Activated naive CD4-positive, alpha-beta T cell treated with anti-CD3 and anti-CD28 coated beads for 36 hours (primary cell): ENCODE results near the gene IFI30. TPM values are rescaled to one million over a fixed set of nuclear protein-coding genes. Genes with fewer than 3 reads are reported as not detected.

ENCODE experiments used
- CTCF ChIA-PET: fragments of 350-600 bp; sonication (Branson Sonifier 250); formaldehyde crosslinking; loops from one replicate; lab custom pipeline; 2021; ENCODE audit warnings: antibody characterized with exemption; lab: Charles Lee
- DNase-seq: peaks from one replicate; pipeline ENCODE4 v3.0.0-alpha.2; 2020
- H3K27ac Mint-ChIP-seq: one replicate; pipeline ENCODE4 v1.8.0; 2021; ENCODE audit warnings: mild to moderate bottlenecking, mixed read lengths
- H3K27me3 Mint-ChIP-seq: one replicate; pipeline ENCODE4 v1.8.0; 2021; ENCODE audit warnings: low read depth, mixed read lengths
- H3K36me3 Mint-ChIP-seq: one replicate; pipeline ENCODE4 v1.8.0; 2021; ENCODE audit warnings: low read depth, mixed read lengths
- H3K4me1 Mint-ChIP-seq: one replicate; pipeline ENCODE4 v1.8.0; 2021; ENCODE audit warnings: low read depth, mixed read lengths
- H3K4me3 Mint-ChIP-seq: one replicate; pipeline ENCODE4 v1.8.0; 2021; ENCODE audit warnings: mild to moderate bottlenecking, moderate library complexity, mixed read lengths
- H3K9me3 Mint-ChIP-seq: one replicate; pipeline ENCODE4 v1.8.0; 2021; ENCODE audit warnings: mixed read lengths
- intact Hi-C: fragments of 100-400 bp; cut with micrococcal nuclease; formaldehyde crosslinking; loops from one replicate; pipeline ENCODE4 v1.15.1; 2023
- total RNA-seq, 2 experiments: library from RNA; stranded (reverse); gene quantifications; one replicate each; pipeline ENCODE4 v1.2.3, GENCODE V29; 2021

IFI30 gene
- total RNA-seq, 2 experiments from 2014 or later = 19.0 to 20.8 TPM

DNA sequence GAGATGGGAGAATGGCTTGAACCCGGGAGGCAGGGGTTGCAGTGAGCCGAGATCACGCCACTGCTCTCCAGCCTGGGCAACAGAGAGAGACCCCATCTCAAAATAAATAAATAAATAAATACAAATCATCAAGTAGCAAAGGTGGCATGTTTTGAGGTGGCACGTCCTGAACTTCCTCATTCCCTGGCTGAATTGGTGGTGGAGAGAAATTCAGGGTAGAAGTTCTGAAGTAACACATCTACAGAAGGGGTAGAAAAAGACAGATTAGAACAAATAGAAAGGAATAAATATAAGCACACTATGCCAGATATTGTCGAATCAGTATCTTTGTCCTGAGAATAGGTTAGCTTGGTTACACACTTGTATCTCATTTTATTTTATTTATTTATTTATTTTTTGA is 6.3 kb downstream of the IFI30 start:
- CTCF ChIA-PET = interaction anchor here (0.7 to 1.0 kb wide), 2 partner anchors 12 to 246 kb away, joined by 3 to 4 read pairs; no protein-coding TSS in a partner anchor
- no peaks in the 10 kb centered on the region for H3K27me3 Mint-ChIP-seq
- no peaks in the 10 kb centered on the region for H3K36me3 Mint-ChIP-seq
- H3K4me1 Mint-ChIP-seq = no peaks in the 10 kb centered on the region
- H3K27ac Mint-ChIP-seq = no peak overlapping the region
- no peak for DNase-seq
- H3K9me3 Mint-ChIP-seq = no peaks in the 10 kb centered on the region
- no peak overlapping the region for H3K4me3 Mint-ChIP-seq
- intact Hi-C loops = no loop called here

DNA sequence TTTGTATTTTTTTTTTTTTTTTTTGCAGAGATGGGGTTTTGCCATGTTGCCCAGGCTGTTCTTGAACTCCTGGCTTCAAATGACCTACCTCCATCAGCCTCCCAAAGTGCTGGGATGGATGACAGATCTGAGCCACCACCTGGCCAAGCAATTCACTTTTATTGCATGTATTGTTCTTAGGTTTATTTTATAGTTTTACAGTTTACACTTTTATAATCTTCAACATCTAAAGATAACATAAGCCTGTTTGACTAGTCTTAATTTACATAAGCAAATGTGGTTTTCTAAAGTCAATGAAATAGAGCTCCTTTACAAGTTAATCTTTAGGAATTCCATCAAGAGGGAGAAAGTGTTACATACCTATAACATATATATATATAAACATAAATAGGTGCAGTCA is 9.9 kb downstream of the IFI30 start:
- no peaks in the 10 kb centered on the region for H3K27me3 Mint-ChIP-seq
- no peaks in the 10 kb centered on the region for H3K9me3 Mint-ChIP-seq
- intact Hi-C loops = no loop called here
- H3K4me3 Mint-ChIP-seq = no peak overlapping the region
- CTCF ChIA-PET = interaction anchor here (0.7 to 1.5 kb wide), 6 partner anchors 30 to 221 kb away, joined by 3 to 5 read pairs (median 3); no protein-coding TSS in a partner anchor
- no peak for DNase-seq
- H3K4me1 Mint-ChIP-seq = no peaks in the 10 kb centered on the region
- no peaks in the 10 kb centered on the region for H3K36me3 Mint-ChIP-seq
- no peak overlapping the region for H3K27ac Mint-ChIP-seq

DNA sequence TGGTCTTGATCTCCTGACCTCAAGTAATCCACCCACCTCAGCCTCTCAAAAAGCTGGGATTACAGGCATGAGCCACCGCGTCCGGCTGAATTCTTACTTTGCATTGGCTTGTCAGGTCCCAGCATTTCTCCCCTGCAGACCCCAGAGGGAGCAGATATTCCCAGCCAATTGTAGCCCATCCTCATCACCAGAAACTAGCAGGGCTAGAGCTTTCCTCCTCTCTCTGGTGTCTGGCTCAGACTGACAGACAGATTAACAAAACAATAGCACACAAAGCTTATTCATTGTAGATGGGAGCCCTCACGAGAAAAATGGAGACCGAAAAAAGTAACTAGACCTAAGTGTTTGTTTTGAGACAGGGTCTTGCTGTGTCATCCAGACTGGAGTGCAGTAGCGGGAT is 11.9 kb downstream of the IFI30 start:
- Mint-ChIP-seq H3K4me3 (no peak overlapping the region), H3K9me3 (no peaks in the 10 kb centered on the region), H3K27me3 (no peaks in the 10 kb centered on the region), H3K36me3 (no peaks in the 10 kb centered on the region), H3K27ac (no peak overlapping the region), H3K4me1 (no peaks in the 10 kb centered on the region)
- CTCF ChIA-PET = interaction anchor here (0.6 kb wide), 3 partner anchors 87 to 215 kb away, joined by 3 to 4 read pairs (median 4); no protein-coding TSS in a partner anchor
- intact Hi-C loops = no loop called here
- no peak for DNase-seq

DNA sequence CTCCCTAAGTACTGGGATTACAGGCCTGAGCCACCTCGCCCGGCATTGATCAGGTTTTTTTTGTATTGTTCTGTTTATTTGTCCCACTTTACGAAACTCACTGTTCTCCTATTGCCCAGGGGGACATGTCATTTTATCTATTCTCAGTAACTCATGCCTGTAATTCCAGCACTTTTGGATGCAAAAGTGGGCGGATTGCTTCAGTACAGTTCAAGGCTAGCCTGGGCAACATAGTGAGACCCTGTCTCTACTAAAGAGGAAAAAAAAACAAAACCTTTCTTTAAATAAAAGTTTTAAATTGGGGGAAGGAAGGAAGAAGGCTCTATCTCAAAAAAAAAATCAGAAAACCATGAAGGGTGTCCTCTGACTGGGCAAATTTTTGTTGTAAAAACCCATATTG is 16.7 kb downstream of the IFI30 start:
- Mint-ChIP-seq H3K36me3 (no peaks in the 10 kb centered on the region), H3K9me3 (no peaks in the 10 kb centered on the region), H3K4me1 (peaks cover 19% of the 10 kb centered on the region), H3K27me3 (no peaks in the 10 kb centered on the region), H3K27ac (no peak overlapping the region), H3K4me3 (no peak overlapping the region)
- CTCF ChIA-PET = interaction anchor here (1.4 kb wide), 1 partner anchor 59 kb away, joined by 6 read pairs; no protein-coding TSS in a partner anchor
- intact Hi-C loops = loop anchor here (5.0 kb wide), 1 partner anchor 243 kb away; no protein-coding TSS in a partner anchor
- no peak for DNase-seq

DNA sequence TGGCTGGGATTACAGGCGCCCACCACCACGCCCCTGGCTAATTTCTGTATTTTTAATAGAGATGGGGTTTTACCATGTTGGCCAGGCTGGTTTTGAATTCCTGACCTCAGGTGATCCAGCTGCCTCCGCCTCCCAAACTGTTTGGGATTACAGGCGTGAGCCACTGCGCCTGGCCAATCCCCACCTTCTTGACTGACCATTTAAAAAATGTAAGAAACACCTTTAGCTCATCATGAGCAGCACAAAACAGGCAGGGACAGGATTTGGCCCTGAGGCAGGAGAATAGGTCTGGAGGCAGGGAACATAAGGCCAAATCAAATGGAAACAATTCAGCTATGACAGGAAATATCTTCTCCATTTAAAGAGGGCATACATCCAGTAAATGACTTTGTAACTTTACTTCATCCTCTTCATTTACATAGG is 18.0 kb downstream of the IFI30 start:
- CTCF ChIA-PET = interaction anchor here (0.8 to 3.5 kb wide), 8 partner anchors 9 to 199 kb away, joined by 3 to 28 read pairs (median 4); partner anchors contain the start of gene RAB3A
- peak overlapping the region; percentile 90 for H3K27ac Mint-ChIP-seq
- H3K36me3 Mint-ChIP-seq = no peaks in the 10 kb centered on the region
- peak overlapping the region; percentile 83 for H3K4me3 Mint-ChIP-seq
- no peaks in the 10 kb centered on the region for H3K27me3 Mint-ChIP-seq
- peaks cover 19% of the 10 kb centered on the region for H3K4me1 Mint-ChIP-seq
- no peaks in the 10 kb centered on the region for H3K9me3 Mint-ChIP-seq
- intact Hi-C loops = loop anchor here (1.0 to 5.0 kb wide), 10 partner anchors 17 to 331 kb away; partner anchors contain the start of genes ELL, LSM4 and PGPEP1
- DNase-seq = no peak

DNA sequence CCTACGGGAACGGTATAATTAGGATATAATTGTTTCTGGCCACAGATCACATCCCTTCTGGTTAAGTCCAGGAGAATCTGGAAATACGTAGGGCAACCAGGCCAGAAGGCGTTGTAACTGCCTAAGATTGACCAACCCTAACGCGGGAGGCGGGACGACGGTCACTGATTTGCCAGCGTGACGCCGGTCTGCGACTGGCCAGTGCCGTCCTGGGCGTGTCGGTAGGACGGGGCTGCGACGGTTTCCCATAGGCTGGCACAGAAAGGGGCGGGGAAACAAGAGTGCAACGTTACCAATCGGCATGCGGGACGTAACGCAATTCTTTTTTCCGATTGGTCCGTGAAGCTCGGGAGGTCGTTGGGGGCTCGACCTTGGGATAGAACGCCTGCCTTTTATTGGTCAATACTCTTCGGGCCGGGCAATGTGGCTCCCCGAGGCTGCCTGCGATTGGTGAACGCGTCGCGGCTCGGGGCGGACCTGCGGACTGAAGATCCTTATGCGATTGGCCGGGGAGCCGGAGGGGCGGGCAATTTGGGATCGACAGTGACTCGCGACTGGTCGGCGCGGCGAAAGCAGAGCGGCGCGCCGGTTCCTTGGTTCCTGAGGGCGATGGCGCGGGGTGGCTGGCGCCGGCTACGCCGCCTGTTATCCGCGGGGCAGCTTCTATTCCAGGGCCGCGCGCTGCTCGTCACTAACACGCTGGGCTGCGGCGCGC is 19.2 kb downstream of the IFI30 start, which contains the start of gene MPV17L2:
Gene MPV17L2 (plus strand): TSS at position 546 of the 715 bp plus-strand sequence. CDS start 64 bp downstream, at position 610.
- H3K27me3 Mint-ChIP-seq = no peaks in the 10 kb centered on the region
- H3K9me3 Mint-ChIP-seq = no peaks in the 10 kb centered on the region
- peaks cover 19% of the 10 kb centered on the region for H3K4me1 Mint-ChIP-seq
- no peaks in the 10 kb centered on the region for H3K36me3 Mint-ChIP-seq
- intact Hi-C loops = loop anchor here (1.0 to 5.0 kb wide), 11 partner anchors 11 to 329 kb away; partner anchors contain the start of genes ELL, LSM4, PGPEP1 and RAB3A
- CTCF ChIA-PET = interaction anchor here (0.6 to 3.5 kb wide), 10 partner anchors 11 to 198 kb away, joined by 3 to 28 read pairs (median 4); partner anchors contain the start of gene RAB3A
- peak within 1 kb of the TSS; percentile 90 for H3K27ac Mint-ChIP-seq
- peak within 1 kb of the TSS; percentile 83 for H3K4me3 Mint-ChIP-seq
- DNase-seq = peak; percentile 100

DNA sequence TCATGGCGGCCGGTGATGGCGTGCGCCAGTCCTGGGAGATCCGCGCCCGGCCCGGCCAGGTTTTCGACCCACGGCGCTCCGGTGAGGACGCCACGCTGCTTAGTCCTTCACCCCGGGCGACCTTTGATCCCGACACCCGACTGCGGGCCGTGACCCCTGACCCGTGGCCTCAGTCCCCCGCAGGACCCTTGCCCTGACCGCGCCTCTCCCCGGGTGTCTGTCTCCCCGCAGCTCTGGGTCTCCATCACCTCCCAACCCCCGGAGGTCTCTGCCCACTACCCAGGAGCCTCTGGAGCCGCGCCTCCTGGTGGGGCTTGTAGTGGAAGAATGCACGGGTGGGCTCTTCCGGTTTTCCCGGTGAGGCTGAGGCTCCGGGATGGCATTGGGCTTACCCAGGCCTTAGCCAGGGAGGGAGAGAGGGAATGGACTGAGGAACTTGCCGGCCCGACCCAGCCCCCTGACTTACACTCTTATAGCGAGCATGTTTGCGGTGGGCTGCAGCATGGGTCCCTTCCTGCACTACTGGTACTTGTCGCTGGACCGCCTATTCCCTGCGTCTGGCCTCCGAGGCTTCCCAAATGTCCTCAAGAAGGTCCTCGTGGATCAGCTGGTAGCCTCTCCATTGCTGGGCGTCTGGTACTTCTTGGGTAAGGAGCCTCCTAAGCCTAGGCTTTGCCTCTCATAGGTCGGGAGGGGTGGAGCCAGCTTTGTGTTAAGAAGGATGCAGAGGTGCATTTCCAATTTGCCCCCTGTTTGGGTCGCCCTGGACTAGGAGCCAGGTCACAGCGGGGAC is 20.0 kb downstream of the IFI30 start:
- CTCF ChIA-PET = interaction anchor here (0.6 to 3.5 kb wide), 8 partner anchors 10 to 145 kb away, joined by 3 to 28 read pairs (median 4); partner anchors contain the start of gene RAB3A
- Mint-ChIP-seq H3K4me1 (peaks cover 19% of the 10 kb centered on the region), H3K4me3 (peak overlapping the region; percentile 83), H3K27me3 (no peaks in the 10 kb centered on the region), H3K36me3 (peaks cover 3% of the 10 kb centered on the region), H3K27ac (peak overlapping the region; percentile 90), H3K9me3 (no peaks in the 10 kb centered on the region)
- no peak for DNase-seq
- intact Hi-C loops = loop anchor here (1.0 to 5.0 kb wide), 4 partner anchors 11 to 246 kb away; partner anchors contain the start of genes PGPEP1 and RAB3A

DNA sequence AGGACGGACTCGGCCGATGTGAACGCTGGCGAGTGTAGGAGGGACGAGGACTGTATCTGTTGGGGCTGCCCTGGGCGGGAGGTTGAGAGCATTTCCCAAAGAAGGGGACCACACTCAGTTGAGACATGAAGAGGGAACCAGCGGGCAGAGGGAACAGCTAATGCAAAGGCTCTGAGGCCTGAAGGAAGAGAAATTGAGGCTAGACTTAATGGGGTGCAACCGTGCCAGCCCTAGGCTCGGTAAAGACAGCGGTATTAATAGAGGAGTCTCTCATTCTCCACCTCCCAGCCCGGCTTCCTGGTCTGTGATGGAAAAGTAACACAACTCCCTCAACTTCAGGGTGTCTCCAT is 20.5 kb downstream of the IFI30 start:
- no peak for DNase-seq
- H3K27ac Mint-ChIP-seq = no peak overlapping the region
- no peaks in the 10 kb centered on the region for H3K9me3 Mint-ChIP-seq
- no peaks in the 10 kb centered on the region for H3K27me3 Mint-ChIP-seq
- intact Hi-C loops = loop anchor here (5.0 kb wide), 1 partner anchor 247 kb away; no protein-coding TSS in a partner anchor
- peak overlapping the region; percentile 83 for H3K4me3 Mint-ChIP-seq
- H3K4me1 Mint-ChIP-seq = peaks cover 19% of the 10 kb centered on the region
- CTCF ChIA-PET = interaction anchor here (3.5 kb wide), 1 partner anchor 58 kb away, joined by 28 read pairs; no protein-coding TSS in a partner anchor
- peaks cover 3% of the 10 kb centered on the region for H3K36me3 Mint-ChIP-seq

DNA sequence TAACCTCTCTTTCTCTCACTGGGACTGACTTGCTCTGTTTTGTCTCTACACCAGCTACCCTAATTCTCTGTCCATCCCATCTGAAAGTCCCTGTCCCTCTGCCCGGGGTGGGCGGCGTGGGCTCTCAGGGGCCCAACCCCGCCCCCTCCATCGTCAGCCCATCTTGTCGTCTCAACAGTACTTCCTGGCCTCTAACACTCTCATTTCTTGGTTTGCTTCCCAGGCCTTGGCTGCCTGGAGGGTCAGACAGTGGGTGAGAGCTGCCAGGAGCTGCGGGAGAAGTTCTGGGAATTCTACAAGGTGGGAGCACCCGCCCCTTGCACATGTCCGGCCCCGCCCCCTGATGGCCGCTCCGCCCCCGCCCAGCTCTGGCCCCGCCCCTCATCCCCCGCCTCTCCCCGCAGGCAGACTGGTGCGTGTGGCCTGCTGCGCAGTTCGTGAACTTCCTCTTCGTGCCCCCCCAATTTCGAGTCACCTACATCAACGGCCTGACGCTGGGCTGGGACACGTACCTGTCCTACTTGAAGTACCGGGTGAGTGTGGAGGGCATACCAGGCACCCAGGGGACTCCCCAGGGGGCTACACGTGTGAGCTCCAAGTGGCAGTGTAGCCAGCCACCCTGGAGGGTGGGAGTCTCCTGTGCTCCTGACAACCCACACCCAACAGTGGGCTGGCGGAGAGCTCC is 21.1 kb downstream of the IFI30 start:
- CTCF ChIA-PET = interaction anchor here (3.5 kb wide), 1 partner anchor 58 kb away, joined by 28 read pairs; no protein-coding TSS in a partner anchor
- H3K9me3 Mint-ChIP-seq = no peaks in the 10 kb centered on the region
- DNase-seq = peak; percentile 23
- peak overlapping the region; percentile 13 for H3K27ac Mint-ChIP-seq
- H3K4me3 Mint-ChIP-seq = peak overlapping the region; percentile 83
- H3K4me1 Mint-ChIP-seq = peaks cover 19% of the 10 kb centered on the region
- H3K27me3 Mint-ChIP-seq = no peaks in the 10 kb centered on the region
- H3K36me3 Mint-ChIP-seq = peaks cover 3% of the 10 kb centered on the region
- intact Hi-C loops = loop anchor here (5.0 kb wide), 1 partner anchor 247 kb away; no protein-coding TSS in a partner anchor

DNA sequence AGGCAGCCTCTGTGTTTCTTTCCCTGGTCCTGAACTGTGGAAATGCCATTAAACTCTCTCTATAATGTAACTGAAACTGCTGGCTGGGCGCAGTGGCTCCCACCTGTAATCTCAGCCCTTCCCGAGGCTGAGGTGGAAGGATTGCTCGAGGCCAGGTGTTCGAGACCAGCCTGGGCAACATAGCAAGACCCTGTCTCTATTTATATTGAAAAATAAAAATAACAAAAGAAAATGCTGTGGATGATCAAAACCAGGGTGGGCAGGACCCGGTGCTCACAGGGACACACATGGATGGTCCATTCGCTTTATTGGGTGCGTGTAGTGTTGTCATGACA is 22.9 kb downstream of the IFI30 start:
- no peak overlapping the region for H3K4me3 Mint-ChIP-seq
- CTCF ChIA-PET = no interaction called here
- intact Hi-C loops = no loop called here
- no peaks in the 10 kb centered on the region for H3K9me3 Mint-ChIP-seq
- H3K36me3 Mint-ChIP-seq = peaks cover 5% of the 10 kb centered on the region
- DNase-seq = no peak
- no peak overlapping the region for H3K27ac Mint-ChIP-seq
- peaks cover 21% of the 10 kb centered on the region for H3K4me1 Mint-ChIP-seq
- H3K27me3 Mint-ChIP-seq = no peaks in the 10 kb centered on the region

DNA sequence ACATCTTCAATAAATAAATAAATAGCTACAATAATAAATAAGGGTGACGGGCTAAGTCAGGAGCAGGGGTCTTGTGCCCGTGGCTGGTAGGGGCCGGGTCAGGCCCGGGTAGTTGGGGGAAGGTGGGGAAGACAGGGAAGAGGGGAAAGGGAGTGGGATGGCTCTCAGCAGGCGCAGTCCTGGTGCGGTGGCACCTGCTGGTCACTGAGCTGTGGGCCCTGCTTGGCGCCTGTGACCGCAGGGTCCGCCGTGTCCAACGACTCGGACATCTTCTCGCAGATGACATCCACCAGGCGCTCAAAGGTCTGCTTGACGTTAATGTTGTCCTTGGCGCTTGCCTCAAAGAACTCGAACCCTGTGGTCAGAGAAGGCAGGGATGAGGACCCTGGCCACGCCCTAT is 23.7 kb downstream of the IFI30 start:
- peaks cover 10% of the 10 kb centered on the region for H3K36me3 Mint-ChIP-seq
- CTCF ChIA-PET = no interaction called here

More for the DNA sequence above, 23.7 kb downstream of the IFI30 start:
- Mint-ChIP-seq H3K4me3 (no peak overlapping the region), H3K27me3 (no peaks in the 10 kb centered on the region), H3K27ac (no peak overlapping the region), H3K9me3 (no peaks in the 10 kb centered on the region), H3K4me1 (peaks cover 18% of the 10 kb centered on the region)
- intact Hi-C loops = no loop called here
- no peak for DNase-seq
